ENCODE results near the gene NPAS3. TPM values are rescaled to one million over a fixed set of nuclear protein-coding genes. Genes with fewer than 3 reads are reported as not detected.

NPAS3 gene
- total and polyA plus RNA-seq, 2 donors (not counting 3 experiments of a cell fraction or from before 2014, with no cell fraction given), result 0.10 to 0.13 TPM

GRCh38 chr14:33103489-33103888, 164.8 kb downstream of the NPAS3 start:
- H3K36me3 ChIP-seq (ENCODE audit: control insufficient read depth in 2 of 2, extremely low read depth in 1 of 2, insufficient read depth in 2 of 2, low read length in 2 of 2), result no peaks in the 10 kb centered on the region
- no TSS peak for BruUV-seq (replicated peaks)
- H3K9me3 ChIP-seq (replicated peaks; ENCODE audit: control insufficient read depth, insufficient read depth, low read length), result no peaks in the 10 kb centered on the region
- FAIRE-seq, result no peak
- H3K4me3 ChIP-seq (replicated peaks in 1 of 3; ENCODE audit: insufficient read depth in 1 of 3, low read depth in 1 of 3, low read length in 3 of 3), result no peak overlapping the region
- intact Hi-C loops (cut with micrococcal nuclease) (no loop called here), dilution Hi-C loops (cut with MboI; ENCODE audit: extremely low pct_ligation_motif_present, low sequenced_read_pairs) (no loop called here)
- H3K9me1 ChIP-seq (replicated peaks; ENCODE audit: control insufficient read depth, extremely low read depth, insufficient read depth, low read length), result no peaks in the 10 kb centered on the region
- CTCF ChIA-PET, result no interaction called here
- H3K4me1 ChIP-seq (ENCODE audit: control insufficient read depth, extremely low read depth, insufficient read depth, low read length), result no peaks in the 10 kb centered on the region
- H3K27ac ChIP-seq (ENCODE audit: insufficient read depth, low read depth, low read length), result no peak overlapping the region
- POLR2A ChIA-PET, result no interaction called here
- H3K79me2 ChIP-seq (ENCODE audit: control insufficient read depth, insufficient read depth, low read length), result no peaks in the 10 kb centered on the region
- no peaks in the 10 kb centered on the region for H4K20me1 ChIP-seq (replicated peaks; ENCODE audit: control insufficient read depth, extremely low read depth, insufficient read depth, low read length)
- no peak for DNase-seq (ENCODE audit: low read depth, low spot score)
- H3K9ac ChIP-seq (replicated peaks; ENCODE audit: extremely low read depth, insufficient read depth, low read length), result no peak overlapping the region
- H3K4me2 ChIP-seq (ENCODE audit: insufficient read depth, low read length), result no peak overlapping the region
- no peak overlapping the region for H2AFZ ChIP-seq (ENCODE audit: low read depth, low read length)
- H3K27me3 ChIP-seq (ENCODE audit: control insufficient read depth in 2 of 2, insufficient read depth in 2 of 2, low read length in 2 of 2), result no peaks in the 10 kb centered on the region
- TF ChIP-seq CTCF (IDR thresholded peaks at IDR 0.05; ENCODE audit: extremely low read depth in 1 of 2, insufficient read depth in 1 of 2, low read depth in 1 of 2, low read length in 2 of 2), result no peak
- no peak for TF ChIP-seq POLR2AphosphoS5 (IDR thresholded peaks at IDR 0.05; ENCODE audit: insufficient read depth, low read depth, low read length)
- no peak for TF ChIP-seq POLR2A (IDR thresholded peaks at IDR 0.05; ENCODE audit: low read depth, low read length)
- no peak for TF ChIP-seq JUN (IDR thresholded peaks at IDR 0.05; ENCODE audit: borderline replicate concordance, insufficient read depth, insufficient read length, low read depth)

GRCh38 chr14:33103966-33104365, 165.3 kb downstream of the NPAS3 start:
- no peak overlapping the region for H3K27ac ChIP-seq (ENCODE audit: insufficient read depth, low read depth, low read length)
- ChIA-PET CTCF (no interaction called here), POLR2A (no interaction called here)
- H3K9me3 ChIP-seq (replicated peaks; ENCODE audit: control insufficient read depth, insufficient read depth, low read length), result no peaks in the 10 kb centered on the region
- no peak overlapping the region for H3K4me3 ChIP-seq (replicated peaks in 1 of 3; ENCODE audit: insufficient read depth in 1 of 3, low read depth in 1 of 3, low read length in 3 of 3)
- intact Hi-C loops (cut with micrococcal nuclease), result no loop called here
- no peak overlapping the region for H3K9ac ChIP-seq (replicated peaks; ENCODE audit: extremely low read depth, insufficient read depth, low read length)
- no peaks in the 10 kb centered on the region for H3K27me3 ChIP-seq (ENCODE audit: control insufficient read depth in 2 of 2, insufficient read depth in 2 of 2, low read length in 2 of 2)
- dilution Hi-C loops (cut with MboI; ENCODE audit: extremely low pct_ligation_motif_present, low sequenced_read_pairs), result no loop called here
- H4K20me1 ChIP-seq (replicated peaks; ENCODE audit: control insufficient read depth, extremely low read depth, insufficient read depth, low read length), result no peaks in the 10 kb centered on the region
- H3K9me1 ChIP-seq (replicated peaks; ENCODE audit: control insufficient read depth, extremely low read depth, insufficient read depth, low read length), result no peaks in the 10 kb centered on the region
- H3K4me2 ChIP-seq (ENCODE audit: insufficient read depth, low read length), result no peak overlapping the region
- no peaks in the 10 kb centered on the region for H3K36me3 ChIP-seq (ENCODE audit: control insufficient read depth in 2 of 2, extremely low read depth in 1 of 2, insufficient read depth in 2 of 2, low read length in 2 of 2)
- no peak overlapping the region for H2AFZ ChIP-seq (ENCODE audit: low read depth, low read length)
- no peak for TF ChIP-seq EZH2 (IDR thresholded peaks at IDR 0.05; ENCODE audit: borderline replicate concordance, low read depth, low read length, severe bottlenecking)
- H3K4me1 ChIP-seq (ENCODE audit: control insufficient read depth, extremely low read depth, insufficient read depth, low read length), result no peaks in the 10 kb centered on the region
- no peaks in the 10 kb centered on the region for H3K79me2 ChIP-seq (ENCODE audit: control insufficient read depth, insufficient read depth, low read length)
- BruUV-seq (replicated peaks), result no TSS peak
- no peak for DNase-seq (ENCODE audit: low read depth, low spot score)
- FAIRE-seq, result no peak

Measured in endothelial cell of umbilical vein (primary cell).